ENCODE data around the gene NUDCD3.

Gene NUDCD3

DNA sequence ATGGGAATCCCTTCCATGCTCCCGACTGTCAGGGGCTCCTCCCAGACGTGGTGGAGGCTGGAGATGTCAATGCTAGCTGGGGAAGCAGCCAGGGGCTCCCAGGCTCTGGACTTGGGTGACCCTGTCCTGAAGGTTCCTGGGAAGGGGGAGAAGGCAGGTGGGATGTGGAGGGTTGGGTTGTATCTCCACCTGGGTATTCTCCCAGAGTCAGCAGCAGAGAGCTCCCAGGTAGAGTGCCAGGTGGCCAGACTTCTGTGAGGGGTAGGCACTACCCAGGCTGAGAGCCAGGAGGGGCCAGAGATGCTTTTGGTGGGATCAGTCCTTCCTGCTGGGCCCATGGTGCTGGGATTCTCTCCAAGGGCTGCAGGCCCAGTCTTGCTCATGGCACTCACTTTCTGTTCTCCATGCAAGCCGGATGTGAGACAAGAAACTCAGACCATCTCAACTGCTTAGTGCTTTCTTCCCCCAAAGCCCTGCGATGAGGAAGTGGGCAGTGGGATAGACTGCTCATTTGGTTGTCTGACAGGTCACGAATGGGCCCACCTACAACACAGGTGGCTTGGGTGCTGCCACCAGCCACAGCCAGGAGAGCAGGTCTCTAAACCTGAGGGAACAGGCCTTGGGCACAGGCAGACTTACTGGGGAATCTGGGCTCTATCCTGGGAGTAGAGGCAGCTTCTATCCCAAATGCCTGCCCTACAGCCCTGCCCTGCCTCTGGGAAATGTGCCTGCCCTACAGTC is 112.6 kb downstream of the NUDCD3 start:
- H3K79me2 ChIP-seq (ENCODE audit: insufficient read depth, low read length), result no peaks in the 10 kb centered on the region
- H3F3A ChIP-seq (ENCODE audit: low read depth), result no peaks in the 10 kb centered on the region
- H3K4me1 ChIP-seq (ENCODE audit: insufficient read depth, low read length, poor library complexity, severe bottlenecking), result no peaks in the 10 kb centered on the region
- TF ChIP-seq, protein P1, sequence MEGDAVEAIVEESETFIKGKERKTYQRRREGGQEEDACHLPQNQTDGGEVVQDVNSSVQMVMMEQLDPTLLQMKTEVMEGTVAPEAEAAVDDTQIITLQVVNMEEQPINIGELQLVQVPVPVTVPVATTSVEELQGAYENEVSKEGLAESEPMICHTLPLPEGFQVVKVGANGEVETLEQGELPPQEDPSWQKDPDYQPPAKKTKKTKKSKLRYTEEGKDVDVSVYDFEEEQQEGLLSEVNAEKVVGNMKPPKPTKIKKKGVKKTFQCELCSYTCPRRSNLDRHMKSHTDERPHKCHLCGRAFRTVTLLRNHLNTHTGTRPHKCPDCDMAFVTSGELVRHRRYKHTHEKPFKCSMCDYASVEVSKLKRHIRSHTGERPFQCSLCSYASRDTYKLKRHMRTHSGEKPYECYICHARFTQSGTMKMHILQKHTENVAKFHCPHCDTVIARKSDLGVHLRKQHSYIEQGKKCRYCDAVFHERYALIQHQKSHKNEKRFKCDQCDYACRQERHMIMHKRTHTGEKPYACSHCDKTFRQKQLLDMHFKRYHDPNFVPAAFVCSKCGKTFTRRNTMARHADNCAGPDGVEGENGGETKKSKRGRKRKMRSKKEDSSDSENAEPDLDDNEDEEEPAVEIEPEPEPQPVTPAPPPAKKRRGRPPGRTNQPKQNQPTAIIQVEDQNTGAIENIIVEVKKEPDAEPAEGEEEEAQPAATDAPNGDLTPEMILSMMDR (conservative IDR thresholded peaks at IDR 0.05; ENCODE audit: low read length), result no peak
- no peak for TF ChIP-seq EZH2phosphoT487 (IDR thresholded peaks at IDR 0.05; ENCODE audit: borderline replicate concordance)
- no peaks in the 10 kb centered on the region for H3K27me3 ChIP-seq (ENCODE audit: insufficient read depth, low read length, poor library complexity, severe bottlenecking)
- no peak overlapping the region for H2AFZ ChIP-seq (ENCODE audit: low read length)
- no peaks in the 10 kb centered on the region for H3K9me2 ChIP-seq (replicated peaks; ENCODE audit: low read depth, low read length)
- no peak overlapping the region for H3K4me3 ChIP-seq (ENCODE audit: low read length, poor library complexity, severe bottlenecking)
- no peak overlapping the region for H3K9ac ChIP-seq (ENCODE audit: low read depth, low read length, poor library complexity, severe bottlenecking)
- H4K20me1 ChIP-seq (ENCODE audit: insufficient read depth, low read length, poor library complexity, severe bottlenecking), result no peaks in the 10 kb centered on the region
- peaks cover 6% of the 10 kb centered on the region; the same call in 1 of the 2 replicates for H3K36me3 ChIP-seq (ENCODE audit: insufficient read depth, low read length)
- H3K9me3 ChIP-seq (ENCODE audit: insufficient read depth, low read depth, low read length), result no peaks in the 10 kb centered on the region
- H3K4me2 ChIP-seq (ENCODE audit: low read depth, low read length, poor library complexity, severe bottlenecking), result no peak overlapping the region

DNA sequence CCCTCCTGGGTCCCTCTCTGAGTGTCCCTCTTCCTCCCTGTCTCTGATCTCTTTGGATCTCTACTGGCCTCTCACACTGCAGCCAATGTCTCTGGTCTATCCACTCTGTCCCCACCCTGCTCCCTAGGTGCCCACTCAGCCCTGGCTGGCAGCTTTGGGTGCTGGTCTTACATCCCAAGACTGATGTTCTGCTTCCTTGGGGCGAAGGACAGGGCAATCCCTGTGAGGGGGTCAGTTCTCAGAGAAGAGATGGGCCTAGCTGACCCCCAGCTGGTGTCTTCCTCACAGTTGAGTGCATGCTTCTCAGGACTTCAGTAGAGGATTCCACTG is 113.4 kb downstream of the NUDCD3 start:
- no peak overlapping the region for H2AFZ ChIP-seq (ENCODE audit: low read length)
- no peaks in the 10 kb centered on the region for H3K4me1 ChIP-seq (ENCODE audit: insufficient read depth, low read length, poor library complexity, severe bottlenecking)
- H3K36me3 ChIP-seq (ENCODE audit: insufficient read depth, low read length), result no peaks in the 10 kb centered on the region; the same call in 1 of the 2 replicates
- no peak for TF ChIP-seq EZH2phosphoT487 (IDR thresholded peaks at IDR 0.05; ENCODE audit: borderline replicate concordance)
- TF ChIP-seq, protein P1 (conservative IDR thresholded peaks at IDR 0.05; ENCODE audit: low read length), result no peak
- no peaks in the 10 kb centered on the region for H3K9me3 ChIP-seq (ENCODE audit: insufficient read depth, low read depth, low read length)
- H3K9me2 ChIP-seq (replicated peaks; ENCODE audit: low read depth, low read length), result no peaks in the 10 kb centered on the region
- no peaks in the 10 kb centered on the region for H3F3A ChIP-seq (ENCODE audit: low read depth)
- no peaks in the 10 kb centered on the region for H3K79me2 ChIP-seq (ENCODE audit: insufficient read depth, low read length)
- no peak overlapping the region for H3K4me2 ChIP-seq (ENCODE audit: low read depth, low read length, poor library complexity, severe bottlenecking)
- no peaks in the 10 kb centered on the region for H3K27me3 ChIP-seq (ENCODE audit: insufficient read depth, low read length, poor library complexity, severe bottlenecking)
- no peak overlapping the region for H3K4me3 ChIP-seq (ENCODE audit: low read length, poor library complexity, severe bottlenecking)
- H3K9ac ChIP-seq (ENCODE audit: low read depth, low read length, poor library complexity, severe bottlenecking), result no peak overlapping the region
- no peaks in the 10 kb centered on the region for H4K20me1 ChIP-seq (ENCODE audit: insufficient read depth, low read length, poor library complexity, severe bottlenecking)

DNA sequence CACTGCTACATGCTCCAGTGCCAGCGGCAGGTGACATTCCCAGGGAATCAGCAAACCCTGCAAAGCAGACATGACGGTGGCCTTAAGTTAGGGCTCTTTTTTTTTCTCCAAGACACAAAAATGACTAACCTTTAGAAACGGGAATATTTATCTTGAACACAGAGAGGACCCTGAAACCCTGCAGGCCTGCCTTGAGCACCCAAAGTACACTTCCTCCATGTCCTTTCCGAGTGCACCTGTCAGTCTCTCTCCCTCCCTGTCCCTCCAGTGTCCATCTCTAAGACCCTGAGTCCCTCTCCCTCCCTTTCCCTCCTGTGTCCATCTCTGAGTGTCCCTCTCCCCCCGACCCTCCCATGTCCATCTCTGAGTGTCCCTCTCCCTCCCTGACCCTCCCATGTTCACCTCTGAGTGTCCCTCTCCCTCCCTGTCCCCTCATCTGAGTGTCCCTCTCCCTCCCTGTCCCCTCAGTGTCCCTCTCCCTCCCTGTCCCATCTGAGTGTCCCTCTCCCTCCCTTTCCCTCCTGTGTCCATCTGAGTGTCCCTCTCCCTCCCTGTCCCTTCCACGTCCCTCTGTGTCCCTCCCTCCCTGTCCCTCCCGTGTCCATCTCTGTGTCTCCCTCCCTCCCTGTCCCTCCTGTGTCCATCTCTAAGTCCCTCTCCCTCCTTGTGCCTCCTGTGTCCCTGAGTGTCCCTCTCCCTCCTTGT is 113.9 kb downstream of the NUDCD3 start:
- H3K9me3 ChIP-seq (ENCODE audit: insufficient read depth, low read depth, low read length), result no peaks in the 10 kb centered on the region

More for the DNA sequence above, 113.9 kb downstream of the NUDCD3 start:
- Histone ChIP-seq H3K4me1 (ENCODE audit: insufficient read depth, low read length, poor library complexity, severe bottlenecking) (no peaks in the 10 kb centered on the region), H3K4me3 (ENCODE audit: low read length, poor library complexity, severe bottlenecking) (no peak overlapping the region), H3F3A (ENCODE audit: low read depth) (no peaks in the 10 kb centered on the region), H3K9me2 (replicated peaks; ENCODE audit: low read depth, low read length) (no peaks in the 10 kb centered on the region), H3K36me3 (ENCODE audit: insufficient read depth, low read length) (no peaks in the 10 kb centered on the region; the same call in 1 of the 2 replicates), H4K20me1 (ENCODE audit: insufficient read depth, low read length, poor library complexity, severe bottlenecking) (no peaks in the 10 kb centered on the region), H3K79me2 (ENCODE audit: insufficient read depth, low read length) (no peaks in the 10 kb centered on the region), H3K9ac (ENCODE audit: low read depth, low read length, poor library complexity, severe bottlenecking) (no peak overlapping the region), H2AFZ (ENCODE audit: low read length) (no peak overlapping the region), H3K4me2 (ENCODE audit: low read depth, low read length, poor library complexity, severe bottlenecking) (no peak overlapping the region), H3K27me3 (ENCODE audit: insufficient read depth, low read length, poor library complexity, severe bottlenecking) (no peaks in the 10 kb centered on the region)
- TF ChIP-seq, protein P1 (conservative IDR thresholded peaks at IDR 0.05; ENCODE audit: low read length), result no peak
- TF ChIP-seq EZH2phosphoT487 (IDR thresholded peaks at IDR 0.05; ENCODE audit: borderline replicate concordance), result no peak
